ENCODE results near the gene LYZL1.
"Not testable (repeated sequence)": the region's sequence is repeated elsewhere in the genome, so short reads cannot be mapped to it uniquely, and the experiment has no call there.

The LYZL1 gene

GRCh38 chr10:29309465-29309864 is 20.6 kb downstream of the LYZL1 start:
- no peak for DNase-seq (ENCODE audit: insufficient read length, low spot score)
- FAIRE-seq, result no peak
- TF ChIP-seq CTCF (IDR thresholded peaks at IDR 0.05; ENCODE audit: insufficient read depth, missing control alignments), result no peak

- FAIRE-seq; DNase-seq (ENCODE audit: insufficient read length, low spot score): not testable (repeated sequence)
These were observed 21.6 kb downstream of the LYZL1 start for GRCh38 chr10:29310463-29310862.

- no peak for TF ChIP-seq CTCF (IDR thresholded peaks at IDR 0.05; ENCODE audit: insufficient read depth, missing control alignments)
- FAIRE-seq, result no peak
- no peak for DNase-seq (ENCODE audit: insufficient read length, low spot score)
These were observed 24.2 kb downstream of the LYZL1 start for GRCh38 chr10:29313071-29313470.

- no peak for TF ChIP-seq CTCF (IDR thresholded peaks at IDR 0.05; ENCODE audit: insufficient read depth, missing control alignments)
- DNase-seq (ENCODE audit: insufficient read length, low spot score) (no peak), FAIRE-seq (no peak)
These were observed 25.9 kb downstream of the LYZL1 start for GRCh38 chr10:29314726-29315125.

- TF ChIP-seq CTCF (IDR thresholded peaks at IDR 0.05; ENCODE audit: insufficient read depth, missing control alignments), result no peak
- FAIRE-seq (no peak), DNase-seq (ENCODE audit: insufficient read length, low spot score) (no peak)
These were observed 26.9 kb downstream of the LYZL1 start for GRCh38 chr10:29315814-29316213.

- DNase-seq (ENCODE audit: insufficient read length, low spot score), result no peak
- FAIRE-seq, result no peak
- TF ChIP-seq CTCF (IDR thresholded peaks at IDR 0.05; ENCODE audit: insufficient read depth, missing control alignments), result no peak
These were observed 27.6 kb downstream of the LYZL1 start for GRCh38 chr10:29316308-29317026.

- no peak for DNase-seq (ENCODE audit: insufficient read length, low spot score)
- FAIRE-seq, result no peak
- no peak for TF ChIP-seq CTCF (IDR thresholded peaks at IDR 0.05; ENCODE audit: insufficient read depth, missing control alignments)
These were observed 28.2 kb downstream of the LYZL1 start for GRCh38 chr10:29317027-29317420.

Measured in D721Med (cell line).